Keratinocyte (primary cell): ENCODE measurements around the gene DENND5B. TPM values are rescaled to one million over a fixed set of nuclear protein-coding genes. Genes with fewer than 3 reads are reported as not detected.
"Not testable (repeated sequence)": the region's sequence is repeated elsewhere in the genome, so short reads cannot be mapped to it uniquely, and the experiment has no call there.

Experiments
- DNase-seq: peaks from one replicate; pipeline ENCODE4 v3.0.0-alpha.2; 2011; ENCODE audit warnings: low read depth, missing footprints, low spot score
- FAIRE-seq: peaks from 2 replicates; lab custom pipeline; 2011; peaks lifted over from hg19 to GRCh38; lab: Jason Lieb, UNC
- H2AFZ ChIP-seq: 2 replicates; pipeline ENCODE4 v1.6.0; 2012; ENCODE audit warnings: low read length, control low read depth, inconsistent platforms; ENCODE audit not compliant: control insufficient read depth
- H3K27ac ChIP-seq: 2 replicates; pipeline ENCODE4 v1.5.1; 2011; ENCODE audit warnings: low read length; ENCODE audit not compliant: control insufficient read depth, insufficient read depth
- H3K27me3 ChIP-seq: 3 replicates; pipeline ENCODE4 v1.6.0; 2011; ENCODE audit warnings: low read length; ENCODE audit not compliant: control insufficient read depth, insufficient read depth; ENCODE audit errors: extremely low read depth
- H3K36me3 ChIP-seq, 2 experiments: 2 replicates in 1 of 2; 3 replicates in 1 of 2; pipeline ENCODE4 v1.5.1; 2011; ENCODE audit warnings: low read length in 2 of 2, mild to moderate bottlenecking in 1 of 2; ENCODE audit not compliant: control insufficient read depth in 2 of 2, insufficient read depth in 2 of 2; ENCODE audit errors: extremely low read depth in 1 of 2
- H3K4me1 ChIP-seq: 3 replicates; pipeline ENCODE4 v1.5.1; 2011; ENCODE audit warnings: low read length; ENCODE audit not compliant: control insufficient read depth, insufficient read depth; ENCODE audit errors: extremely low read depth
- H3K4me2 ChIP-seq: 3 replicates; pipeline ENCODE4 v1.6.0; 2011; ENCODE audit warnings: low read depth, low read length; ENCODE audit not compliant: control insufficient read depth, insufficient read depth; ENCODE audit errors: extremely low read depth
- H3K4me3 ChIP-seq, 3 experiments: fragments of 200-600 bp in 1 of 3; sonication (generic) in 1 of 3; 2 replicates in 2 of 3; 3 replicates in 1 of 3; pipeline ENCODE4 v1.5.1; 2011 to 2016; ENCODE audit warnings: low read length in 3 of 3, mild to moderate bottlenecking in 3 of 3, control low read depth in 2 of 3, inconsistent platforms in 1 of 3, low read depth in 1 of 3, mixed read lengths in 1 of 3, mixed run types in 1 of 3, moderate library complexity in 1 of 3; ENCODE audit not compliant: control insufficient read depth in 2 of 3, insufficient read depth in 2 of 3; ENCODE audit errors: extremely low read depth in 1 of 3
- H3K79me2 ChIP-seq: 2 replicates; pipeline ENCODE4 v1.6.0; 2012; ENCODE audit warnings: low read length; ENCODE audit not compliant: control insufficient read depth, insufficient read depth
- H3K9ac ChIP-seq: 3 replicates; pipeline ENCODE4 v1.6.0; 2011; ENCODE audit warnings: low read length; ENCODE audit not compliant: control insufficient read depth, insufficient read depth; ENCODE audit errors: extremely low read depth
- H3K9me1 ChIP-seq: 3 replicates; pipeline ENCODE4 v1.6.0; 2011; ENCODE audit warnings: low read length; ENCODE audit not compliant: control insufficient read depth, insufficient read depth; ENCODE audit errors: extremely low read depth
- H3K9me3 ChIP-seq: 2 replicates; pipeline ENCODE4 v1.5.1; 2012; ENCODE audit warnings: low read depth, low read length; ENCODE audit not compliant: control insufficient read depth
- H4K20me1 ChIP-seq: 3 replicates; pipeline ENCODE4 v1.6.0; 2011; ENCODE audit warnings: low read length; ENCODE audit not compliant: control insufficient read depth, insufficient read depth; ENCODE audit errors: extremely low read depth
- EZH2 ChIP-seq: IDR thresholded peaks from one replicate; pipeline ENCODE4 v1.6.1; 2012; ENCODE audit warnings: inconsistent platforms, mild to moderate bottlenecking, low read length, moderate library complexity
- dilution Hi-C: fragments of 300-500 bp; cut with MboI; formaldehyde crosslinking; loops from one replicate; pipeline ENCODE4 v1.7.0; 2020; ENCODE audit warnings: low sequenced_read_pairs; ENCODE audit not compliant: extremely low pct_ligation_motif_present
- polyA plus RNA-seq, 5 experiments: library from polyadenylated mRNA; depleted of rRNA in 3 of 5; stranded (reverse) in 3 of 5; stranded (forward) in 1 of 5; unstranded in 1 of 5; fragments of >200 nt; gene quantifications; 1 replicate in 1 of 5; 2 replicates in 3 of 5; 3 replicates in 1 of 5; pipeline versions ENCODE4 v1.2.1 to v1.2.3, GENCODE V29; 2011 to 2012; ENCODE audit warnings: missing spikeins in 2 of 5, low read depth in 1 of 5, low replicate concordance in 1 of 5
- TF ChIP-seq, protein P1 (sequence below), 3 experiments: IDR thresholded peaks in 1 of 3; conservative IDR thresholded peaks in 1 of 3; optimal IDR thresholded peaks in 1 of 3; 2 replicates in 2 of 3; 3 replicates in 1 of 3; pipeline versions ENCODE3 to v1.5.1; 2011; ENCODE audit warnings: low read length in 3 of 3, mild to moderate bottlenecking in 3 of 3, moderate library complexity in 2 of 3, control low read depth in 1 of 3, inconsistent platforms in 1 of 3; ENCODE audit not compliant: insufficient read depth in 2 of 3; ENCODE audit errors: extremely low read depth in 1 of 3

DENND5B gene
- polyA plus RNA-seq, 1 donor (not counting 4 experiments of a cell fraction or from before 2014, with no cell fraction given): 4.7 TPM

DNA sequence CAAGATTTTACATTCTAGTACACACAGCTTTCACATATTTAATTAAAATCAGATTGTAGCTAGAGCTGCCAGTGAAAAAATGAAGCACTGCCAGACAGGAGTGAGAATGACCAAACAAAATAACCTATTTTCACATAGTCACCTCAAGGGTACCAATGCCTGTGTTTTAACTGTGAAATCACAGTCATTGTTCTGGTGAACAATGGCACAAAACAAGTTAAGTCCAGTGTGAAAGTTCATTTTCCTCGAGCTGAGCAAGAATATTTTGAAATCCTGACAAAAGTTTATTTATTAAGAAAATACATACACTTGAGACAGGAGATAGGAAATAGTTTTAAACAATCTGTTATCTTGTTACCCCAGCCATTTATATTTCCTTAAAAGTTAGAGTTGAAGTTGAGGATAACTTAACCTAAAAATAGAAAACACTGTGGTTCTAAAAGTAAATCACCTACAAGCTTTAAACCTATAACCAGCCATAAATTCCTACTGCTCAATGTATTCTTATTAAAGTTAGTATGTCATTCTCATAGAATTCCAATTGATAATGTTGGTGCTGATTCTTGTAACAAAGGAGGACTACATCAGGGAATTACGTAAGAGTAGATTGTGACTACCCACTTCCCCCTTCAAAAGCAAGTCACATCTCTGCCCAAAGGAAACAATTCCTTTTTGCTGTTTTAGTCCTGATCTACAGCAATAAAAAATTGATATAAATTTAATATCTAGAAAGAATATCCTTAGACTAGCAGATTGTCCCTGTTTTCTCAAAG lies 15.9 kb downstream of the DENND5B start:
- no peak for DNase-seq
- Histone ChIP-seq H3K4me1 (peaks cover 4% of the 10 kb centered on the region), H4K20me1 (no peaks in the 10 kb centered on the region), H3K4me2 (no peak overlapping the region), H3K9me1 (no peaks in the 10 kb centered on the region), H3K4me3 (no peak overlapping the region), H3K9ac (no peak overlapping the region), H3K79me2 (no peaks in the 10 kb centered on the region), H3K27me3 (no peaks in the 10 kb centered on the region), H3K36me3 (no peaks in the 10 kb centered on the region), H3K27ac (no peak overlapping the region), H2AFZ (no peak overlapping the region), H3K9me3 (no peaks in the 10 kb centered on the region)
- TF ChIP-seq, protein P1, sequence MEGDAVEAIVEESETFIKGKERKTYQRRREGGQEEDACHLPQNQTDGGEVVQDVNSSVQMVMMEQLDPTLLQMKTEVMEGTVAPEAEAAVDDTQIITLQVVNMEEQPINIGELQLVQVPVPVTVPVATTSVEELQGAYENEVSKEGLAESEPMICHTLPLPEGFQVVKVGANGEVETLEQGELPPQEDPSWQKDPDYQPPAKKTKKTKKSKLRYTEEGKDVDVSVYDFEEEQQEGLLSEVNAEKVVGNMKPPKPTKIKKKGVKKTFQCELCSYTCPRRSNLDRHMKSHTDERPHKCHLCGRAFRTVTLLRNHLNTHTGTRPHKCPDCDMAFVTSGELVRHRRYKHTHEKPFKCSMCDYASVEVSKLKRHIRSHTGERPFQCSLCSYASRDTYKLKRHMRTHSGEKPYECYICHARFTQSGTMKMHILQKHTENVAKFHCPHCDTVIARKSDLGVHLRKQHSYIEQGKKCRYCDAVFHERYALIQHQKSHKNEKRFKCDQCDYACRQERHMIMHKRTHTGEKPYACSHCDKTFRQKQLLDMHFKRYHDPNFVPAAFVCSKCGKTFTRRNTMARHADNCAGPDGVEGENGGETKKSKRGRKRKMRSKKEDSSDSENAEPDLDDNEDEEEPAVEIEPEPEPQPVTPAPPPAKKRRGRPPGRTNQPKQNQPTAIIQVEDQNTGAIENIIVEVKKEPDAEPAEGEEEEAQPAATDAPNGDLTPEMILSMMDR (optimal IDR thresholded peaks at IDR 0.05 in 1 of 3, IDR thresholded peaks at IDR 0.05 in 1 of 3, conservative IDR thresholded peaks at IDR 0.05 in 1 of 3; ENCODE audit: extremely low read depth in 1 of 3, insufficient read depth in 2 of 3, low read length in 3 of 3): no peak
- TF ChIP-seq EZH2: no peak
- dilution Hi-C loops: no loop called here
- FAIRE-seq: no peak

- H3K79me2 ChIP-seq, H3K36me3 ChIP-seq, FAIRE-seq, H3K4me1 ChIP-seq, H3K27ac ChIP-seq, H3K27me3 ChIP-seq, H3K9me3 ChIP-seq, H2AFZ ChIP-seq, H3K9ac ChIP-seq, H3K4me2 ChIP-seq, H3K4me3 ChIP-seq, H3K9me1 ChIP-seq, dilution Hi-C loops, H4K20me1 ChIP-seq, DNase-seq: not testable (repeated sequence)
Measured at GRCh38 chr12:31574367-31574766, 16.6 kb downstream of the DENND5B start.
